Thymus (tissue), 14 donors: ENCODE measurements around the gene KRT72. TPM values are rescaled to one million over a fixed set of nuclear protein-coding genes. Genes with fewer than 3 reads are reported as not detected.

Experiments
- DNase-seq, 9 donors: peaks; one replicate each; pipeline ENCODE4 v3.0.0-alpha.2; 2013; ENCODE audit warnings: low spot score in 9 of 9, low read depth in 6 of 9, missing footprints in 1 of 9
- H3K27ac ChIP-seq, 2 donors: one replicate each; pipeline ENCODE4 v1.5.1; 2013; ENCODE audit warnings: control low read depth in 1 of 2, low read depth in 1 of 2, low read length in 1 of 2, mild to moderate bottlenecking in 1 of 2, moderate library complexity in 1 of 2
- H3K27me3 ChIP-seq, 2 donors: one replicate each; pipeline ENCODE4 v1.5.1; 2013; ENCODE audit warnings: low read length in 1 of 2; ENCODE audit not compliant: control insufficient read depth in 2 of 2, insufficient read depth in 1 of 2
- H3K36me3 ChIP-seq, 2 donors: one replicate each; pipeline ENCODE4 v1.5.1; 2013; ENCODE audit warnings: low read length in 1 of 2, mild to moderate bottlenecking in 1 of 2, moderate library complexity in 1 of 2; ENCODE audit not compliant: control insufficient read depth in 2 of 2, insufficient read depth in 2 of 2
- H3K4me1 ChIP-seq, 2 donors: one replicate each; pipeline ENCODE4 v1.5.1; 2013; ENCODE audit warnings: low read length in 2 of 2; ENCODE audit not compliant: control insufficient read depth in 2 of 2, insufficient read depth in 2 of 2
- H3K4me3 ChIP-seq, 2 donors: one replicate each; pipeline ENCODE4 v1.5.1; 2013; ENCODE audit warnings: low read length in 2 of 2, control low read depth in 1 of 2, mild to moderate bottlenecking in 1 of 2
- H3K9me3 ChIP-seq, 2 donors: one replicate each; pipeline ENCODE4 v1.5.1; 2013; ENCODE audit warnings: low read length in 1 of 2, mild to moderate bottlenecking in 1 of 2; ENCODE audit not compliant: control insufficient read depth in 2 of 2, insufficient read depth in 1 of 2
- WGBS: extraction: QIAGEN DNeasy Blood & Tissue Kit; methylation state at CpG from one replicate; pipeline ENCODE4 v1.1.7; 2013; 5-methylcytosine and 5-hydroxymethylcytosine counted together
- long read RNA-seq, 10 donors: transcript quantifications; one replicate each; lab custom pipeline, GENCODE V29; 2026
- polyA plus RNA-seq: library from polyadenylated mRNA; stranded (reverse); fragments of 200-250 nt; gene quantifications from one replicate; pipeline ENCODE4 v1.2.3, GENCODE V29; 2013
- total RNA-seq: library from RNA; stranded (reverse); fragments of 120-200 nt; gene quantifications from one replicate; pipeline ENCODE4 v1.2.4, GENCODE V29; 2013
- donor health status: healthy.

Gene KRT72
- 0.33 TPM for total RNA-seq
- polyA plus RNA-seq, result 12.0 TPM
- long read RNA-seq, donor 1, result 0 reads
- long read RNA-seq, donor 2, result 0 reads
- long read RNA-seq, donor 3, result 0 reads
- long read RNA-seq, donor 4, result 0 reads
- long read RNA-seq, donor 5, result 0 reads
- long read RNA-seq, donor 6, result 0 reads
- long read RNA-seq, donor 7, result 0 reads
- long read RNA-seq, donor 8, result 0 reads
- long read RNA-seq, donor 9, result 0 reads
- long read RNA-seq, donor 10, result 0 reads

DNA sequence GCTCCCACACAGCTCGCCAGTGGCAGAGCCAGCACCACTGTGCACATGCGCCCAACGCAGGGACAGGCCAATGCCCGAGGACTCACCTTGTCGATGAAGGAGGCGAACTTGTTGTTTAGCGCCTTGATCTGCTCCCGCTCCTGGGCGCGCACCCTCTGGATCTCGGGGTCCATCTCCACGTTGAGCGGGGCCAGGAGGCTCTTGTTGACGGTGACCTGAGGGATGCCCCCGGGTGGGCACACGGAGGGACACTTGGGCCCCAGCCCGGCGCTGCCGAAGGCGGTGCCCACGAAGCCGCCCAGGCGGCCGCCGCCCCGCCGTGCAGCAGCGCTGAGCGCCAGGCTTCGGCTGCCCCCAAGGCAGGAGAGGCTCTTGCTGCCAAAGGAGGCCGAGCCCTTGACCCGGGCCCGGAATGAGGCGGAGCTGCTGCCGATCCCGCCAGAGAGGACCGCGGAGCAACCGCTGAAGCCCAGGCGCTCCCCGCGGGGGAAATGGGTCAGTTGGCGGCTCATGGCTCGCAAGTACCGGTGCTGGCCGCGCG, at the start of gene KRT72:
TSS of gene KRT72 (minus strand) at position 523 of the 541 bp plus-strand sequence. CDS start at position 512, 11 bp downstream.
- peaks cover 15 to 51% of the 10 kb centered on the region in 2 donors for H3K27me3 ChIP-seq
- no peak within 1 kb of the TSS for H3K4me3 ChIP-seq
- no peak for DNase-seq
- no peaks in the 10 kb centered on the region for H3K36me3 ChIP-seq
- H3K9me3 ChIP-seq, result no peaks in the 10 kb centered on the region
- WGBS, result 40% methylated on average over 48 of the region's 48 CpGs
- H3K27ac ChIP-seq, result no peak within 1 kb of the TSS
- peaks cover 0 to 8% of the 10 kb centered on the region in 2 donors for H3K4me1 ChIP-seq

GRCh38 chr12:52650520-52651081, 49.3 kb upstream of the KRT72 start:
- Histone ChIP-seq H3K27me3 (peaks cover 0 to 4% of the 10 kb centered on the region in 2 donors), H3K4me1 (peaks cover 0 to 33% of the 10 kb centered on the region in 2 donors), H3K27ac (peak overlapping the region; percentile 10 to 68), H3K36me3 (no peaks in the 10 kb centered on the region), H3K9me3 (no peaks in the 10 kb centered on the region), H3K4me3 (no peak overlapping the region)
- WGBS, result 84% methylated on average over 12 of the region's 12 CpGs
- peak in 1 of 9 donors; percentile 16 for DNase-seq

DNA sequence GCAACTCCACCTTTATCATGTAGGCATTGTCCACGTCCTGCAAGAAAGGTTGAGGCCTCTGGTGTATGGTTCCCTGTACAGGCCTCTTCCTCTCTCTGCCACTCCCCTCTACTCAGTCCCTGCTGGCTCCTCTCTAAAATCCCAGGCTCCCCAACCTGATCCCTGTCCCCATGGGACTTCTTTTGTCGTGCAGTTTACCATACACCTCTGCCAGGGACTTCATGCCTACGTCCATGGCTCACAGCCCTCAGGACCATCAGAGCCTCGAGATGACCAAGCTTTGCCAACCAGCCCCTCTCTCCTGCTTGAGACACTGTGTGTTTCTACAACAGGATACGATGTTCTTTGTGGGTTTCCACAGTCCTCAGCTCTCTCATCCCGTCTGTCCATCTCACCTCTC, 47.8 kb upstream of the KRT72 start:
- Histone ChIP-seq H3K36me3 (no peaks in the 10 kb centered on the region), H3K4me1 (peaks cover 0 to 41% of the 10 kb centered on the region in 2 donors), H3K27ac (no peak overlapping the region), H3K27me3 (no peaks in the 10 kb centered on the region), H3K4me3 (no peak overlapping the region), H3K9me3 (peaks cover 0 to 5% of the 10 kb centered on the region in 2 donors)
- WGBS, result 88% methylated on average over 6 of the region's 6 CpGs
- DNase-seq, result no peak

DNA sequence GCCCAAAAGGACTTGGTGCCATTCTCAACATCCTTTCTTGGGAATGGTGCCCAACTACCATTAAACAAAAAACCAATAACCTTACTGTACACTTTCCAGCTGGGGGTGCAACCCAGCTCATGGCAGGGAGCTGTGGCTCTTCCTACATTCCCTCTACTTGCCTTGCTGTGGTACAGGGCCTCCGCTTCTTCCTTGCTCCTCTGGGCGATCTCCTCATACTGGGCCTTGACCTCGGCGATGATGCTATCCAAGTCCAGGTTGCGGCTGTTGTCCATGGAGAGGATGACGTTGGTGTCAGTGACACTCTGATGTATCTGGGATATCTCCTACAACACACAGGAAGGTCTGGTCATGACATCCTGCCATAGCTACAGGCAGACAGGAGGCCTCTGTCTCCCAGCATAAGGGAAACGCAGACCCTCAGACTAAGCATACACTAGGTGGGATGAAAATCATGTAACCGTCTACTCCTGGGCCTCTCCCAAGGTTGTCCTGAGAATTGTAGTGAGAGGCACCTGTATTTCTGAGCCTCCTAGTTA, 46.8 kb upstream of the KRT72 start:
- H3K27me3 ChIP-seq, result no peaks in the 10 kb centered on the region
- no peak overlapping the region for H3K27ac ChIP-seq
- no peak overlapping the region for H3K4me3 ChIP-seq
- 98% methylated on average over 8 of the region's 8 CpGs for WGBS
- peaks cover 0 to 5% of the 10 kb centered on the region in 2 donors for H3K9me3 ChIP-seq
- peaks cover 0 to 41% of the 10 kb centered on the region in 2 donors for H3K4me1 ChIP-seq
- H3K36me3 ChIP-seq, result no peaks in the 10 kb centered on the region
- DNase-seq, result no peak

GRCh38 chr12:52647601-52648000, 46.3 kb upstream of the KRT72 start:
- 97% methylated on average over 9 of the region's 9 CpGs for WGBS
- DNase-seq, result no peak
- Histone ChIP-seq H3K9me3 (peaks cover 0 to 5% of the 10 kb centered on the region in 2 donors), H3K4me3 (no peak overlapping the region), H3K27ac (no peak overlapping the region), H3K36me3 (no peaks in the 10 kb centered on the region), H3K27me3 (no peaks in the 10 kb centered on the region), H3K4me1 (peaks cover 0 to 41% of the 10 kb centered on the region in 2 donors)

- peaks cover 0 to 5% of the 10 kb centered on the region in 2 donors for H3K9me3 ChIP-seq
- WGBS, result 97% methylated on average over 12 of the region's 12 CpGs
- peaks cover 0 to 44% of the 10 kb centered on the region in 2 donors for H3K4me1 ChIP-seq
- H3K4me3 ChIP-seq, result no peak overlapping the region
- H3K36me3 ChIP-seq, result no peaks in the 10 kb centered on the region
- no peak for DNase-seq
- peak overlapping the region in 1 of 2 donors; percentile 62 for H3K27ac ChIP-seq
- no peaks in the 10 kb centered on the region for H3K27me3 ChIP-seq
These were observed 45.4 kb upstream of the KRT72 start for GRCh38 chr12:52646613-52647012.

DNA sequence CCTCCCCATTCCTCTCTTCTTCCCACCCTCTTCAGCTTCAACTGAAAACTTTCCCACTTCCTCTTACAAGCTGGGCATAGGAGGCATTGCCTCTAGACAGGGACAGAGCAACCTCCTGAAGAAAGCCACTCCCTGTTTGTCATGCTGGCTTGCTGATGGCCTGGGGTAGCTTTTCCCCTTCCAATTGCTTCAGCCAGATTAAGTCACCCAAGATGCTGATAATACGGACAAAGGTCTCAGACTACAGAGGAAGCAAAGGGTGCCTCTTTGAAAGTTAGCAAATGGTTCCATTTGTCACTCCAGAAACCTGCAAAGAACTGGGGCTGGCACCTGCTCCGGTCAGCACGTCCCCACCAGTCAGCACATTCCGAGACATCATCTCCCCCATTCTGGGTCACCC, 44.7 kb upstream of the KRT72 start:
- peak overlapping the region; percentile 43 to 84 for H3K27ac ChIP-seq
- 95% methylated on average over 4 of the region's 4 CpGs for WGBS
- no peaks in the 10 kb centered on the region for H3K36me3 ChIP-seq
- peaks cover 0 to 5% of the 10 kb centered on the region in 2 donors for H3K9me3 ChIP-seq
- no peak overlapping the region for H3K4me3 ChIP-seq
- no peak for DNase-seq
- H3K4me1 ChIP-seq, result peaks cover 0 to 45% of the 10 kb centered on the region in 2 donors
- H3K27me3 ChIP-seq, result no peaks in the 10 kb centered on the region

GRCh38 chr12:52645120-52645761, 44.0 kb upstream of the KRT72 start:
- DNase-seq, result peak; percentile 6 to 83 (median 43)
- WGBS, result 68% methylated on average over 7 of the region's 7 CpGs
- no peaks in the 10 kb centered on the region for H3K27me3 ChIP-seq
- peaks cover 0 to 5% of the 10 kb centered on the region in 2 donors for H3K9me3 ChIP-seq
- peaks cover 0 to 42% of the 10 kb centered on the region in 2 donors for H3K4me1 ChIP-seq
- no peaks in the 10 kb centered on the region for H3K36me3 ChIP-seq
- H3K4me3 ChIP-seq, result no peak overlapping the region
- H3K27ac ChIP-seq, result peak overlapping the region; percentile 85 to 93

DNA sequence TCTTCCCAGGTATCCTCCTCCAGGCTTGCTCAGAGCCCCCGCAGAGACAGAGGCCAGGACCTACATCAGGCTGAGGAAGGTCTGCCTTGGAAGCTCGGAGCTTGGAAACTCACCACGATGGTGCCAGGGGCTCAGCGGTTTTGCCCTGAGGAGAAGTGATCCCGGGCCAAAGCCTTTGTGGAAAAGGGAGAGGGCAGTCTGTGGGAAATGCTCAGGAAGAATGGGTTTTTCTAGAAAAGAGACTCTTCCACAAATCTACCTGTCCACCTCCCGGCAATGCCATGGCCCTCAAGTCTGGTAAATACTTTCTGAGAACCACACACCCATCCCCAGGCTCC, 42.8 kb upstream of the KRT72 start:
- Histone ChIP-seq H3K4me3 (no peak overlapping the region), H3K27me3 (no peaks in the 10 kb centered on the region), H3K36me3 (no peaks in the 10 kb centered on the region), H3K27ac (no peak overlapping the region), H3K9me3 (peaks cover 0 to 5% of the 10 kb centered on the region in 2 donors), H3K4me1 (peaks cover 0 to 36% of the 10 kb centered on the region in 2 donors)
- WGBS, result 98% methylated on average over 6 of the region's 6 CpGs
- DNase-seq, result no peak
